Type B pancreatic cell (in vitro differentiated cells): ENCODE data around the gene KLHL22. TPM values are rescaled to one million over a fixed set of nuclear protein-coding genes. Genes with fewer than 3 reads are reported as not detected.

Source experiments
- DNase-seq: peaks from one replicate; pipeline ENCODE4 v3.0.0; 2021; ENCODE audit warnings: mixed read lengths; ENCODE audit not compliant: unreplicated experiment; ENCODE audit errors: extremely low spot score
- H3K27ac Mint-ChIP-seq: 2 replicates; pipeline ENCODE4 v1.8.0; 2021; ENCODE audit warnings: mild to moderate bottlenecking, mixed read lengths
- H3K27me3 Mint-ChIP-seq: 2 replicates; pipeline ENCODE4 v1.8.0; 2021; ENCODE audit warnings: mixed read lengths
- H3K36me3 Mint-ChIP-seq: 2 replicates; pipeline ENCODE4 v1.8.0; 2021; ENCODE audit warnings: mixed read lengths
- H3K4me1 Mint-ChIP-seq: one replicate; pipeline ENCODE4 v1.8.0; 2021; ENCODE audit warnings: mixed read lengths; ENCODE audit not compliant: unreplicated experiment
- H3K4me3 Mint-ChIP-seq: 2 replicates; pipeline ENCODE4 v1.8.0; 2021; ENCODE audit warnings: mild to moderate bottlenecking, mixed read lengths
- H3K9me3 Mint-ChIP-seq: 2 replicates; pipeline ENCODE4 v1.8.0; 2021; ENCODE audit warnings: mixed read lengths
- CTCF ChIP-seq: fragments of 200-600 bp; sonication (generic); conservative IDR thresholded peaks from 2 replicates; pipeline ENCODE4 v1.5.0; 2021; ENCODE audit warnings: antibody characterized with exemption, mild to moderate bottlenecking
- total RNA-seq: library from RNA; stranded (reverse); gene quantifications from 2 replicates; pipeline ENCODE4 v1.2.1, GENCODE V29; 2021; ENCODE audit warnings: low replicate concordance

Gene KLHL22
- total RNA-seq, 1 donor from 2014 or later, result 38.8 TPM

DNA sequence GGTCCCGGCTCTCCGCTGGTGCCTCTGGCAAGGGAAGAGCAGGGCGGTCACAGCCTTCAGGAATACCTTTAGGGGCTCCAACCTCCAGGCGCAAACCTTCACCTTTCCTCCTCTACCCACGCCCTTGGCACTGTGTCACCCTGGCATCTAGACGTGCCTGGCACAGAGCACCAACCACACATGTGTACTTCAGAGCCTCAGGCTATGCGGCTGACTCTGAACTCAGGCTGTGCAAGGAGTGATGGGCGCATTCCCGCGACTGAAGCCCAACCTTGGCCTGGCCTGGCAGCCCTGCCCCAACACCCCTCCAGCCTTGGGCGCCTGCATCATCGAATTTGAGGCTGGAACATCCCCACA lies 69.4 kb downstream of the KLHL22 start:
- no peaks in the 10 kb centered on the region for H3K9me3 Mint-ChIP-seq
- DNase-seq, result no peak
- peaks cover 9% of the 10 kb centered on the region for H3K27me3 Mint-ChIP-seq
- H3K36me3 Mint-ChIP-seq, result peaks cover 12% of the 10 kb centered on the region
- no peak for TF ChIP-seq CTCF
- no peak overlapping the region for H3K27ac Mint-ChIP-seq
- H3K4me3 Mint-ChIP-seq, result no peak overlapping the region
- H3K4me1 Mint-ChIP-seq, result peaks cover 12% of the 10 kb centered on the region

- no peak for DNase-seq
- peaks cover 12% of the 10 kb centered on the region for H3K4me1 Mint-ChIP-seq
- H3K27ac Mint-ChIP-seq, result no peak overlapping the region
Observed at GRCh38 chr22:20425566-20426258, 69.9 kb downstream of the KLHL22 start.

GRCh38 chr22:20424932-20425565 lies 70.5 kb downstream of the KLHL22 start:
- TF ChIP-seq CTCF, result no peak
- Mint-ChIP-seq H3K4me3 (no peak overlapping the region), H3K27ac (no peak overlapping the region), H3K9me3 (no peaks in the 10 kb centered on the region), H3K27me3 (peaks cover 6% of the 10 kb centered on the region), H3K4me1 (peaks cover 12% of the 10 kb centered on the region), H3K36me3 (peaks cover 12% of the 10 kb centered on the region)
- DNase-seq, result no peak

More at GRCh38 chr22:20425566-20426258, 69.9 kb downstream of the KLHL22 start:
- Mint-ChIP-seq H3K9me3 (no peaks in the 10 kb centered on the region), H3K27me3 (peaks cover 9% of the 10 kb centered on the region), H3K36me3 (peaks cover 12% of the 10 kb centered on the region), H3K4me3 (no peak overlapping the region)
- TF ChIP-seq CTCF, result no peak

DNA sequence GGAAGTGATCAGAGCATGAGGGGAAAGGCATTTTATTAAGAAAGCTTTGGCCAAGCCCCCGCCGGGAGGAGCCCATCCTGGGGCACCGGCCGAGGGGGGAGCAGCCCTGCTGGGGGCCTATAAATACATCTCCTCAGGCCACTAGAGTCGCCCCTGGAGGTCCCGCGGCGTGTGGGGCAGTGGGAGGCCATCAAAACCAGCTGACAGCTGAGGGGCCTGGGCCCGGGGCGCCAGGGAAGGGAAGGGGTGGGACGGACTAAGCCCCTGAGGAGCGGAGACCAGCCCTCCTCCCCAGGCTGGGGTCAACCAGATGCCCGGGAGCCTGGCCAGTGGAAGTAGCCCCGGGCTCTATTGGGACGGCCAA lies 71.0 kb downstream of the KLHL22 start:
- Mint-ChIP-seq H3K27me3 (peaks cover 6% of the 10 kb centered on the region), H3K36me3 (peaks cover 12% of the 10 kb centered on the region), H3K9me3 (no peaks in the 10 kb centered on the region), H3K4me3 (no peak overlapping the region), H3K4me1 (peaks cover 12% of the 10 kb centered on the region), H3K27ac (no peak overlapping the region)
- no peak for DNase-seq
- TF ChIP-seq CTCF, result no peak

GRCh38 chr22:20423906-20424551 lies 71.6 kb downstream of the KLHL22 start:
- peak overlapping the region; percentile 34 for H3K4me3 Mint-ChIP-seq
- H3K27me3 Mint-ChIP-seq, result peaks cover 5% of the 10 kb centered on the region
- peak overlapping the region; percentile 22 for H3K27ac Mint-ChIP-seq
- peaks cover 11% of the 10 kb centered on the region for H3K36me3 Mint-ChIP-seq
- no peak for DNase-seq
- peaks cover 14% of the 10 kb centered on the region for H3K4me1 Mint-ChIP-seq
- H3K9me3 Mint-ChIP-seq, result no peaks in the 10 kb centered on the region
- no peak for TF ChIP-seq CTCF
